Hematopoietic multipotent progenitor cell treated with erythropoietin and hydrocortisone succinate and interleukin-3 and kit ligand, for 15 days (in vitro differentiated cells): ENCODE data around the gene ARHGAP40.

Experiments
- DNase-seq: peaks from one replicate; pipeline ENCODE4 v3.0.0-alpha.2; 2015; ENCODE audit warnings: low spot score

Gene ARHGAP40

DNA sequence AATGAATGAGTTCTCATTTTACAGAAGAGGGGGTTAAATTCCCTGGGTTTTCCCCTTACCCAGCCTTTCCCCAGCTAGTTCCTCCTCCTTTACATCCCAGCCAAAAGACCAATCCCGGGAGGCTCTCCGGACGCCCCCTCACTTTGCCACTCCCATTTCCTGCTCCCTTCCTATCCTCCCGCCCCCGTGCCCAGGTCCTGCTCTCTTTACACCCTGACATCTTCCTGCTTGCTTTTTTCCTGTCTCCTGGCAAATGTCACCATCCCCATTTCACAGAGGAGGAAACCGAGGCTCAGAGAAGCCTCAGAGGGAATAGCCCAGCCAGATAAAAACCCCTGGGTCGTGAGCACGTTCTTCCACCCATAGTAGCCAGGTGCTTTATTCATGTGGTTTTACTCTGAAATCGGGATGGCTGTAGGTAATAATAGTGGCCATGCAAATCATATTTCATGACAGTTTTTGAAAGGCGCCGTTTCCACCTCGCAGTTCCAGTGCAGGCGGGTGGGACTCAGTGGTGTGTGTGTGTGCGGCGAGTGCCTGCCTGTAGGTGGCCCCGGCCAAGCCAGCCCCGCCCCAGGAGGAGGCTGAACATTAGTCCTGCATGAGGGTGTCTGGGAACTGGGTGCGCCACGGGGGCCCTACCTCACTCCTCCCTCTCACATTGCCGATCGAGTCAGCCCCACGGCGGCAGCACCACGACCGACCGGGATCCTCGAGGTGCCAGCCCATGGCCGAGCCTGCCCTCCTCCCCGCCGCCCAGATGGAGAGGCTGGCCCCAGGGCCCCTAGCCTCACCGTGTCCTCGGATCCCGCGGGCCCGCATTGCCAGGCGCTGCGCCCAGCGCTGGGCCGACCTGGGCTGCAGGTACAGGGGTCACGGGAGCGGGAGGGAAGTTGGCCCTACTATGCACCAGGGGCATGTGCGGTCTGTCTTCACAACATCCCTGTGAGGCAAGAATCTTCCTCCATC is at the start of gene ARHGAP40:
Gene ARHGAP40 (plus strand): TSS at position 594 of the 969 bp plus-strand sequence.
- no peak for DNase-seq

DNA sequence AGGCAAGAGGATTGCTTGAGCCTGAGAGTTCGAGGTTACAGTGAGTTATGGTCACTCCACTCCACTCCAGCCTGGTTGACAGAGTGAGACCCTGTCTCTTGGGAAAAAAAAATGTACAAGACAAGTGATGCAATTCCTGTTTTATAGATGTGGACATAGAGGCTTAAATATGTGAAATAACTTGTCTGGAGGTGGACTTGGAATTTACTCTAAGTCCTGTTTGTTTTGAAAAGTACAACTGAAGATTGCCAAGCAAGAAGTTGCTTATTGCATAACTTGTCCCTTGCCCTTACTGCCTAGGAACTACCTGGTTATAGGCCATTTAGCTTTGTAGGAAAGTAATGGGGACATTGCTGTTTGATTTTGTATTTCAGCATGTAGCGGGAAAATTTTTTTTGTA is 46.6 kb upstream of the ARHGAP40 start:
- no peak for DNase-seq

DNA sequence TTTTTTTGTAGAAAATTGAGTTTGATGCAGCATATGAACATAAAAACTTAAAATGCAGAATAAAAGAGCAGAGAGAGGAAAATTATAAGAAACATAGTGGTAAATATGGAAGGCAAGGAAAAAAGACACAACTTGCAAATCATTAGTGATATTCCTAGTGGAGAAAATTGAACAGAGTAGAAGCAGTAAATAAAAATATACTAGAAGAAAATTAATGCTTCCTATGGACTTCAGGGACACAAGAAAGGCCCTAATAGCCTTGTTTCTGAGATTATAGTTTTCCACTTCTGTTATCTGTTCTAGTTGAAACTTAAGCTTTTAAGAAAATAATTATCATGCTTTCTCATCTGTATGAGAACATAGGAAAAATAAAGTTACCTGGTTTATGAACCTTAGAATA is 46.2 kb upstream of the ARHGAP40 start:
- DNase-seq = no peak

DNA sequence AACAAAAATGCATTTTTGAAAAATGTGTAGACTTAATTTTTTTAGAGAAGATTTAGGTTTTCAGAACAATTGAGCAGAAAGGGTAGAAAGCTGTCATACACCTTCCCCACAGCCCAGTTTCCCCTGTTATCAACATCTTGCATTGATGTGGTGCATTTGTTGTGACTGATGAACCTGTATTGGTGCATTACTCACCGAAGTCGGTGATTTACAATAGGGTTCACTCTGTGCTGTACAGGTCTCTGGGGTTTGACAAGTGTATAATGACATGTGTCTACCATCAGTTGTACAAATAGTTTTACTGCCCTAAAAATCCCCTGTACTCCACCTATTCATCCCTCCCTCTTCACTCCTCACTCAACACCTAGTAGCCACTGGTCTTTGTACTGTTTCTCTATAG is 44.4 kb upstream of the ARHGAP40 start:
- no peak for DNase-seq

DNA sequence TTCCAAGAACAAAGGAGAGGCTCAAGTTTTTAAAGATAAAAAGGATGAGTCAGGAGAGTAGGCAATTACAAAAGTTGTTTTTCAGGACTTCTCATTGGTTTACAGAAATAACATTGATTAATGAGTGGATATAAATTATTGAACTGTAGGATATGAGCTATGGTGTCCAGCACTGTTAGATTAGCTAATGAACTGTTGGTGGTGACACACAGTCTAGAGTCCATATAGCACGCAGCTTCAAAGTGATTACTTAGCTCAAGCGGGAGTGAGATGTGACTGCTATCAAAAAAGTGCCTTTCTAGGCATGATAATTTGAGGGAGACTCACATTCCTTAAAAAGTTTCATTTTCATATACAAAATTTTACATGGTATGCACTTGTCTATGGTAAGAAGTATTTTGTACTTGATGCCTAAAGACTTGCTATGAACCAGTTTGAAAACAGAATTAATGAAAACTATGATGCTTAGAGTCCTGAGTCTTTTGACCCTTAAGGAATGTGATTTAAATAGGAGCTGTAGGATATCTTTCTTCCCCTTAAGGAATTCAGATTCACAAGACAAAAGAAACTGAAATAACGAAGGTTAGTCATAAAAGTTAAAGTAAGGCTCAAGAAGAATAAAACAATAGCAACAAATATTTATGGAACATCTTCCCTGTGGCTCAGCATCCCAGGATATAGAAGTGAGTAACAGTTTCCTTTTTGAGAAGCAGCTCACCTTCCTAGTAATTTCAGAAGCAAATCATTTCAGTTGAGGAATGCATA is 42.8 kb upstream of the ARHGAP40 start:
- DNase-seq = no peak

DNA sequence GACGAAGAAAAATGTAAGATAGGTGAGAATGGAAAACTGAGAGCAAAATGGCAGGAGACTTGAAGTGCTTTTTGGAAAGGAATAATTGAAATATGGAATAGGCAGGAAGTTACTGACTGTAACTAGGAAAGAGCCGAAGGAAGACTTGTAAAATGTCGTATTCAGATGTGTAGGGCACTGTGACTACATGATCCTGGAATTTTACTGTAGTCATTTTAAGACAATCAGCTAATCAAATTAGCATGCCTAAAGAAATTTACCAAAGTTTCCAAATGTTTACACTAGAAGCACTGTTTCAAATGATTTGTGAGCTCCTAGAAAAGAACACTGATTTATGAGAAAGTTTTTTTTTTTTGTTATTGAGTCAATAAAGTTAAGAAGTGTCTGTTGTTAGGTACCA is 41.8 kb upstream of the ARHGAP40 start:
- DNase-seq = no peak

DNA sequence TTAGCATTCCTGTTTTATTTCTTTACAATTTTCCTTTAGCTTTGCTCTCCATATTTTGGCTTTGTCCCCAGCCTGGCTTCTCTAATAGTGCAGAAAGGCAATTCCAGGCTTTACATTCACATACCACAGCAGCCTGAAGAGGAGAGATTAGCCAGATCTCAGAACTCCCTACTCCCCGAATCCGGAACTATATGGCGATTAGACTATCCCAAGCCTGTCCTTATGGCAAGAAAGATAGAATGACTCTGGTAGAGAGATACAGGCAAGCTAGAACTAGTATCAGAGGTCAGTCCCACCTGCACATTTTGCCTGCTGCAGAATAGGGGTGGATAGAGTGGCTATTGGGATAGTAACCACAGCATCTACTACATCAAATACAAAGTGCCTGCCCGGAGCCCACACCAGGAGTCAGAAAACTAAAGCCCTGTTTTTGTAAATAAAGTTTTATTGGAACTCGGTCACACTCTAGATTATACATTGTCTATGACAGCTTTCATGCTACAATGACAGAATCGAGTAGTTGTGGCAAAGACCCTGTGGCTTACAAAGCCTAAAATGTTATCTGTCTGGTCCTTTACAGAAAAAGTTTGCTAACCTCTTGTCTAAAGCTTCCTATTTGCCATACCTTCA is 37.7 kb upstream of the ARHGAP40 start:
- no peak for DNase-seq

DNA sequence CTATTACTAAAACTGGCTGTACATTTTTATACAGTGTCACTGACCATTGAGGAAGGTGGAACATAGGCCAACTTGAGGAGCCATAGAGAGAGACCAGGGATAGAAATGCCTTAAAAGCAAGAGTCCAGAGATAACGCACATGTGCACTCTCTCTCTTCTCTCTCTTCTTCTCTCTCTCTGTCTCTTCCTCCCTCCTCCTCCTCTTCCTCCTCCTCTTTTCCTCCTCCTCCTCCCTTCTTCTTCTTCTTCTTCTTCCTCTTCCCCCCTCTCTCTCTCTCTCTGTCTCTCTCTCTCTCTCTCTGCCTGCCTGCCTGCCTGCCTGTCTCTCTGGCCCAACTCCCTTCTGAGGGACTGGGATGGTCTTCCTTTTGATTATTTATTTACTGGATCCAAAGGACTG is 36.9 kb upstream of the ARHGAP40 start:
- no peak for DNase-seq

DNA sequence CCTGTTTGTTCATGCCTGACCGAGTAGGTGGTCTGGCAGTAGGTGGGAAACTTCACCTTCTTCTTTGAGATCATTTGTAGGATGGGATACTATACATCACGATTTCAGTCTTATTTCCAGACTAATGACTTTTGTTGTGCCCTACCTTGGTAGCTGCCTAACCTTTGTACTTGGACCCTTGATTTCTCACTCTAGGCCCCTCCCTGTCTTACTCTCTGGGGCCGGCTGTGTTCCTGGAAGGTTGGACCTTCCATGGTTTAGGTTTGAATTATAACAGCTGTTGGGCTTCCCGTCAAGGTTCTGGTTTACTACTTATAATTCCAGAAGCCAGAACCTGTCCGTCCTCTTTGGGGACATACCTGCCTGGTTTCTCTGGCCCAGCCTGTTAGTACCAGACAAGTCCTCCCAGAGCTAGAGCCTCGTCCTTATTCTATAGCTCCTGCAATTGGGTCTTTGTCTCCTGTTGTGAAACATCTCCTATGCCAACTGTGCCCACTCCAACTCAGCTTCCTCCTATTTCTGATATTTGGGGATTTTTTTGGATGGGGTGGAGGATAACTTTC is 35.5 kb upstream of the ARHGAP40 start:
- DNase-seq = no peak

DNA sequence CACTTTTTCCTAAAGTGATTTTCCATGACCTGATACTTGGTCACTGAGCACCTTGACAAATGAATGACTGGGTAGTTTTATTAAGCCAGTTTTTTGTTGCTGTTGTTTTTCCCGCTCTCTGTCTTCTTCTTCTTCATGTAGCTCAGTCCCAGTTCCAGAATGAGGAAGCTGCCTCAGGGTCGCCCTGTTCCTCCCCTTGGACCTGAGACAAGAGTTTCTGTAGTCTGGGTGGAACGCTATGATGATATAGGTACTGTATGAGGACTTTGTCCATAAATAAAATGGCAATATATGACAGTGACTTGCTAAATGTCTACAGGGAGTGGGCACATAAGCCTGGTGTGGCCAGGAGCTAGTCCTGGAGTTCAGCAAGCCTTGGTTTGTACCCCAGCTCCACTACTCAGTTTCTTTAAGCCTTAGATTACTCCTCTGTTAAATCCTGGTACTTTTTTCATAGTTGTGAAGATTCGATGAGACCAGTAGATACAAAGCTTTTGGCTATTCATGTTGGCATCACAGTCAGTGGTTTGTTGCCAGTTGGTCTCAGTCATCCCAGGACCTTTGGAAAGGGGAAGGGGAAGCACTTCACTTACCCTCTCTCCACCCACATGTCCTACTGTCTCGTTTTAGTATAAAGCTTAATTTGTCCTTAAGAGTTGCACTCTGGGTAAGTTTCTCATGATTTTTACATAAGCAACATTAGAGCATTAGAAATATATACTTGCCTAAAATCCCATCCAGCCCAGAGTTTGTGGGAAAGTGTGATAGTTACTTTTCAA is 31.7 kb upstream of the ARHGAP40 start:
- DNase-seq = no peak

DNA sequence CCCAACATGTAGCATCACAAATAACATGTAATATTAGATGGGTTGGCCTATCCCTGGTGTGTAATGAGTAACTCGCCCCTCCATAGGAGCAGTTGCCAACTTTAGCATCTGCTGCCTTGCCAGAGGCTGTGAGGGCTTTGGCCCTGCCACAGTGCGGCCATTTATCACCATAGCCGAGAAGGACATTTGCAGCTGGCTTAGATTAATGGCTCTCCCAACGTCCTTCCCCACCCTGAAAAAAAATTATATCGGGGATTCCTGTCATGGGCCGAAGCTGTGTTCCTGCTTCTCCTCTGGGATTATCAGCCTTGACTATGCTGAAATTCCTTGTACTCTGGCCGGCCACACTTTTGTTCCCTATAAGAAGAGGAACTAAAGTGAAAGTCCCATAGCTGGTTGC is 28.2 kb upstream of the ARHGAP40 start:
- no peak for DNase-seq

DNA sequence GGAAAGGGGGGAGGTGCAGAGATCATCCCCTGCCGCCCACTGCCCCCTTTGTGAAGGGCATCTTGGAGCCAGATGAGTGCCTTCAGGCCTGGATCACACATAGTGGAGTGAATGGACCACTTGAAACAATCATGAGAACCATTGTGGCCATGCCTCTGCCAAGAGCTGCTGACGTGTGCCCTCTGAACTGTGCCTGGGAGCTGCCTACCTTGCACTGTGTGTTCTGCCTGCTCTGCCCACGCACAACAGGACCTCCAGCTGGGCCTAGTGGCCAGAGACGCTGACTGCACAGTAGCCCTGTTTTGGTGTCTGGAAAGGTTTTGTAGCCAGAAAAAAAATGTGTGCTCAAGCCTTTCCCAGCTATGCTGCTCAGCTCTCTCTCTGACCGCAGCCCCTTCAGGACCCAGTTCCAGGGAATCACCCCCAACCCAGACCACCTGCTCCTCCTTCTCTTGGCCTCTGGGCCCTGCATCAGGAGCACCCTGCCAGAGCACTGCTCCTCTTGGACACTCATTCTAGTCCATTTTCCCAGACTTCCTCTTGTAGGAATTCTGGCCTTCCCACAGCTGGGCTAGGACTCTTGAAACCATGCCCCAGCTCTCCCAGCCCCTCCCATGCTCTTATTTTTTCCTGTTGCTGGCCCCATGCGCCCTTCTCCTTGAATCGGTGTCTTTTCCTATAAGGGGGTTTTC is 22.2 kb upstream of the ARHGAP40 start:
- DNase-seq = no peak

DNA sequence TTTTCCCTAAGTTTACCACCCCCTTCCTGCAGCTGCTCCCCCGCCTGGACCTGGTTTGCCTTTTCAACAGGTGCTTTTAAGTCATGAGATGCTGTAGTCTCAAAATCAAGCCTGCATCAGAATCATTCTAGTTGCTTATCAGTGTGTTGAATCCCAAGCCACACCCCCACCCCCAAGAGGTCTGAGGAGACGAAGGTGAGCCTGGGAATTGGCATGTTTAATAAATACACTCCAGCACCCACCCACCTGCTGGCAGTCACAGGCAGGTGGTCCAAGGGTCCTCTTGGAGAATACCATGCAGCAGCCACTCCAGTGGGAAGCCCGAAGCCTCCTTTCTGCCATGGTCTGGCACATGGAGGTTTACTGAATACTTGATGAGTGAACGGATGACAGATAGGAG is 21.7 kb upstream of the ARHGAP40 start:
- DNase-seq = no peak

DNA sequence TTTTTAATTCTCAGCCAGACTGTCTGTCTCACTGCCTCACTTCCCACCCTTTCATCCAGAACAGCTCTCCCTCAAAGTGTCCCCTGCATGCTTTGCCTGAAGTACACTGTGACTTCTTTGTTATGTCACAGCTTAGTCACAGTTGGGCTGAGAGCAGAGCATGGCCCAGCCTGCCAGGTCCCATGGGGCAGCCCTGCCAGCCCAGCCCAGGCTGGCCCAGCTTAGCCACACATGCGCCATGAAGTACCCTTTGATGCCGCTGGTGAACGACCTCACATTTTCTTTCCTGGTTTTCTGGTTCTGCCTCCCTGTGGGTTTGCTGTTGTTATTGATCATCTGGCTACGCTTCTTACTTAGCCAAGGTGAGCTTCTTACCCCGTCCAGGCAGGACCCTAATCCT is 20.6 kb upstream of the ARHGAP40 start, which contains the start of gene ADIG:
Gene ADIG (plus strand): TSS at position 185 of the 400 bp plus-strand sequence. CDS start 54 bp downstream, at position 239.
- no peak for DNase-seq

DNA sequence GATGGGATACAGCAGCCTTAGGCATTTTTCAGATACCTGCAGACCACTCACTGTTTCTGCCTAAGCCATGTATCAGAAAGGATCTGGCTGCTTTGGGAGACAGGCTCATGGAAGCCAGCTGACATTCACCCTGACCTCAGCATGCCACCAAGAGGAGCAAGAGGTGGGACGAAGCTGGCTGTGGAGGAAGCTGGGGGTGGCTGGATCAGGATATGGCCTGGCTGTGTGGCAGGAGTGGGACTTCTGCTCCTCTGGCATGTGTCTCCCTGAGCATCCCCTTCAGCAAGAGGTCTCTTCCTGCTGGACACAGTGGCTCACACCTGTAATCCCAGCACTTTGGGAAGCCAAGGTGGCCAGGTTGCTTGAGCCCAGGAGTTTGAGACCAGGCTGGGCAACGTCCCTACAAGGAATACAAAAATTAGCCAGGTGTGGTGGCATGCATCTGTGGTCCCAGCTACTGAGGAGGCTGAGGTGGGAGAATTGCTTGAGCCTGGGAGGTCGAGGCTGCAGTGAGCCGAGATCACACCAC is 19.7 kb upstream of the ARHGAP40 start:
- DNase-seq = no peak

DNA sequence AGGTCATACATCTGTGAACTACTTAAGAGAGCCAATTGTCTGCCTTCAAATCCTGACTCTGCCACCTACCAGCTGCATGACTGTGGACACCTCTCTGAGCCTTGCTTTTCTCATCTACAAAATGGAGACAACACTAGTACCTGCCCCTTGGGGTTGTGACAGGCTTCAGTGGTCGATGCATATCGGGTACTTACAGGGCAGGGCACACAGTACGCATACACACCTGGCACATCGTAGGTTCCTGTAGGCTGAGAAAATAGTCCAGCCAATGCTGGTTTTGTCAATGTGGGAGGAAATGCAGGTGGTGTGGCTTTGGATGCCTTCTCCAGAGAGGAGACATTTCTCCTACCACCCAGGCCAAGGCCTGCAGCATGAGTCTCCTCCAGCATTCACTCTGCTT is 18.3 kb upstream of the ARHGAP40 start:
- no peak for DNase-seq

DNA sequence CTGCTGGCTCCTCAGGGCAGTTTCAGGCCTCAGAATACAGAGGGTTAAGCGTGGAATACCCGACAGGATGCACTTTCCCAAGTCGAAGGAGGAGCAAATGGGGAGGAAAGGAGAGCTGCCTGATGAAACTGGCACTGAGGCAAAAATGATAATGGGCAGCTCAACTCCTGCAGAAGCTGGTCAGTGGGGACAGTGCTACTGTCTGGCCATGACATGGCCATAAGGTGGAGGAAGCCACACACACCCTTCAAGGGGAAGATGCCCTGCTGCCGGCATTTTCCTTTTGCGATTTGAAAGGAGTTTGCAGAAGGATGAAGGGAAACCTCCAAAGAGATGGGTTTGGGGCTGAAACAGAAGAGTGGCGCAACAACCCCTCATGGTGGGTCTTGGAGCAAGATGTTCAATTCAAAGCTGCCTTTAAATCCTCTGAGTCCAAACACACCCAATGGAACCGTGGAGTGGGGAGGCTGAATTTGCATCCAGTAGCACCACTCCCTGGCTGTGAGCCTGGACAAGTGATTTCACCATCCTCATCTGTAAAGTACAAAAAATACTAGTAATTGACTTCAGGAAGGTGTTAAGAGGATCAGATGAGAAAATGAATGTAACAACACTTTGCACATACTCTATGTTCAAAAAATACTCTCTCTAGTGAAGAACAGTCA is 17.4 kb upstream of the ARHGAP40 start:
- DNase-seq = no peak

DNA sequence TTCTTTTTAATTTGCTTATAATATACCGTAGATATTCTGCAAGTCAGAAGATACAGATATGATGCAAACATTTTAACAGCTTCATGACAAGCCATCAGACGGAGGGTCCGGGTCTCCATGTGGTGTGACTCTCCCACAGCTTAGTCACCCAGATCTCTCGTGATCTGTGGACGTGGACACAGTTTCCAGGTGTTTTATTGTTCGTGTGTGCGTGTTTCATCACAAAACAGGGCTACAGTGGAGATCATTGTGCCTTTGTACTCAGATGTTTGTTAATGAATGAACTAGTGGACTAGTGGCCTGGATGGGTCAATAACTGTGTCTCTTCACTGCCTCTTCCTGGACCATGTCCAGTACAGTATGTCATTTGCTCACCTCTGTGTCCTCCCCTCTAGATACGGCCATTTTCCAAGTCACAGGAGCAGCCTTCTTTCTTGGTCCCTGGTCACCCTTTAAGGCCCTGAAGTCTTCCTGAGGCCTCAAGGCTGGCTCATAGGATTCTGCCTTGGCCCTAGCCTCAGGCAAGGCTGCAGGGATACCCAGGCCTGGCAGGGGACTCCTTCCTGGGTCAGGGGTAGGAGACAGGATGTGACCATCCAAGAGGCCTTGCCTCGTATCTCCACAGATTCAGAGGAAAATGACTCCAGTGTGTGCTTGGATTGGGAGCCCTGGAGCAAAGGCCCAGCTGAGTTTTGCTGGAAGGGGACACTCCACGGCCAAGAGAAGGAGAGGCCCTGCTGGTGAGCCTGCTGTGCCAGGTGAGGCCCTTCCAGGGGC is 16.0 kb upstream of the ARHGAP40 start:
- no peak for DNase-seq

DNA sequence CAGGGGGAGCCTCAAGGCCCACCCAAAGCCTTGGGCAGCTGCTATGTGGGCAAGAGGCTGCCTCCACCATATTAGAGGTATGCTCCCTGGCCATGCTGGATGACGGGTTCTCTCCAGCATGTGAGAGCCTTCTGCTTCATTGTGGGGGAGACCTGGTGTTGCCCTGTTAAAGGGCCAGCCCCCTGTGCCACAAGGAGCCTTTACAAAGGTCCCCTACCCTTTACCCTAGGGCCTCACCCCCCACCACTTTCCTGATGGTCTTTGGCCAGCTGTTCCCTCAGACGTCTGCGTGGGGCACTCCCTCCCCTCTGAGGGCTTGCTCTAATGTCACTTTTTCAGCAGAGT is 15.5 kb upstream of the ARHGAP40 start:
- no peak for DNase-seq
